GM19351 (cell line): ENCODE measurements around the gene ABCC9.
"Not testable (repeated sequence)": the region's sequence is repeated elsewhere in the genome, so short reads cannot be mapped to it uniquely, and the experiment has no call there.

Experiments
- ATAC-seq: cut with Tn5 transposase; IDR thresholded peaks from one replicate; pipeline ENCODE4 v1.9.1; 2021; ENCODE audit warnings: mild to moderate bottlenecking, moderate library complexity; ENCODE audit not compliant: unreplicated experiment

The ABCC9 gene

DNA sequence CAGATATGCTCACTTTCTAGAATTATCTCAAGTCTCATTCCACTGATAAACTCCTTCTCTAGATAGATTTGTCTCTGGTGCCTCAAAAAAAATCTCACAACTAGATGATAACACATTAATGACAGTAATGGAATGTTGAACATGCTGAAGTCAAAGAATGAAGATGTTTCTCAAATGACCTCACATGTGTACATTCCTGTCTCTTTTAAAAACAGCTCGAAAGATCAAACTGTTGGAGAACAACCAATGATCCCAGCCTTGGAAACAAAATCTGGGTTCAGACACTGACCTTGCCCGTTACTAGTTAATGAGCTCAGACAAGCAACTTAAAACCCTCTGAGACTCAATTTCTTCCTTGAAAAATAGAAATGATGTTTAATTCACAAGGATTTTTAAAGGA, 122.0 kb downstream of the ABCC9 start:
- ATAC-seq: no peak

DNA sequence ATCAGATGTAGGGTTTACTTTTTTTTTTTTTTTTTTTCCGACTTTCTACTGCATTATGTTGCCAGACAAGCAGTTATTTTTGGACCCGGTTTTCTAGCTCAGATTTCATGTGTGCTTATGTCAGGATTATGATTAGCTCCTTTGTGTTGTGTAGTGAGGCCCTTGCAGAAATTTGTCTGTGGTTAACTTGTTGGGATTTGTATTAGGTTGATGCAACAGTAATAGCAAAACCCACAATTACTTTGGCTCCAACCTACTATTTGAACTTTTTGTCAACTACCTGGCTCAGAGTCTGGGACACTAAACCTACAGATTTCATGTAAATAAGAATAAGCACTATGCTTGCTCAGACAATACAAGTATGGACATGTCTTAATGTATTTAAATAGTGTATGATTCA, 122.6 kb downstream of the ABCC9 start:
- no peak for ATAC-seq

DNA sequence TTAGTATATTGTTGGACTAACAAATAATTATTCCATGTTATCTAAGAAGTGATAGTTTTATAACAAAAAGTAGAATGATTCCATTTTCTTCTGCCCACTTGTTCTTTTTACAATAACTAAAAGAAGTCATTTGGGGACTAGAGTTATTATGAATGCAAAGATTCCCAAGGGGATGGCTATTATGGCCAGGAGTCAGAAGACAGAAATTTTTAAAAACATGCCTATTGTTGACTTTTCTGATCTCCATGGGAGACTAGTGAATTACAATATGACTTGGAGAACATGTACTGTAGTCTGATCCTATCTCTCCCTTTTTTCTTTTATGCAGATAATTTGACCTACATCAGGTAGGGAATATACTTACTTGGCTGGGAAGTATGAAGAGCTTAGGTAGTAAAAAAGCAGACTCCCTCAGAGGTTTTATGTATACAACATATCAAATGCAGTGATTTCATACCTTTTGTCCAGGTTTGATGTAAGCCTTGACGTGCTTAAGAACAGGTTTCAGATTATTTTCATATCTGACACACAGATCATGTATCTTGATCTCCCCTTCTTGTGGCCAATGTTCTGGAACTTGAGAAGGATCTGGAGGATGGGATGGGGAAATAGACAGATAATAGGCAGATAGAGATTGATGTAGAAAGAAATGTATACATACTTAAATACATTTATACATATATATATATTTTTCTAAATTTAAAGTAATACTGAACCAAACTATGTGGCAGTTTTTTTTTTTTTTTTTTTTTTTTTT, 125.7 kb downstream of the ABCC9 start:
- ATAC-seq: no peak

DNA sequence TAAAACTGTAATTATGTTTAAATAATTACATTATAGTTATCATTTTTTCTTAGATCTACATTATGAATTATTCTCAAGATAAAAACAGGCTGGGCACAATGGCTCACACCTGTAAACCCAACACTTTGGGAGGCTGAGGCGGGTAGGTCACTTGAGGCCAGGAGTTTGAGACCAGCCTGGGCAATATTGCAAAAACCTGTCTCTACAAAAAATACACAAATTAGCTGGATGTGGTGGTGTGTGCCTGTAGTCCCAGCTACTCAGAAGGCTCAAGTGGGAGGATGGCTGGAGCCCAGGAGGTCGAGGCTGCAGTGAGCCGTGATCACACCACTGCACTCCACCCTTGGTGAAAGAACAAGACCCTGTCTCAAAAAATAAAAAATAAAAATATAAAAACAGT, 126.4 kb downstream of the ABCC9 start:
- no peak for ATAC-seq

DNA sequence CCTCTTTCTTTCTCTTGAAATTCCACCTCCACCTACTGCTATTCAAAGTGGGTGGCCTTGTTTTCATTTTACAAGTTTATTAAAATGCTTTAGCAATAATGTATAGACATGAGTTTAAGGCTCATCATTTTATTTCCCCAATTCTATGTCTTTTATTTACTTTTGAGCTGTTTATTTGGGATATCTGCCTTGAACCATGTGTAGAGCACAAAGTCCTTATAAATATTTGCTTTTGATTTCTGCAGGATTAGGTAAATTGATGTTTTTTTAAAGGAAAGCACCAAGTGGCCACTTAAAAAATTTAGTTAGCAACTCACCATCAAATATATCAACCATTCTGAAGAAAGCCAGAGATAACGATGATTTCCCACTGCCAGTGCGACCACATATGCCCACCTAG, 126.9 kb downstream of the ABCC9 start:
- no peak for ATAC-seq

DNA sequence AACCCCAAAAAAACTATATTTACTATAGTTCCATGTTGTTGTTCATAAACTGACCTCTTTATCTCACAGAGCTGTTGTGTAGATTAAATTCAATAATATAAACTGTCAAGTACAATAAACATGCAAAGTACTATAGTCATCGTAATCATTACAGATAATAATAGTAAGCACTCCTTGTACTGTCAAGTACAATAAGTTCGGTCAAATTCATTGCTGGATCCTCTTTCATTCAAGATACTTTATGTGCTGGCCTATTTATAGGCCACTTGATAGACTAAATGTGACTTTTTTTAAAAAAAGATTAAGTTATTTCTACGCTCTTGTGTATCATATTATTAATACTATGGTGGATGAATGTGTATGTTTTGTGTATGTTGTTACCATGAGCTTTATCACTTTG, 127.5 kb downstream of the ABCC9 start:
- ATAC-seq: no peak

DNA sequence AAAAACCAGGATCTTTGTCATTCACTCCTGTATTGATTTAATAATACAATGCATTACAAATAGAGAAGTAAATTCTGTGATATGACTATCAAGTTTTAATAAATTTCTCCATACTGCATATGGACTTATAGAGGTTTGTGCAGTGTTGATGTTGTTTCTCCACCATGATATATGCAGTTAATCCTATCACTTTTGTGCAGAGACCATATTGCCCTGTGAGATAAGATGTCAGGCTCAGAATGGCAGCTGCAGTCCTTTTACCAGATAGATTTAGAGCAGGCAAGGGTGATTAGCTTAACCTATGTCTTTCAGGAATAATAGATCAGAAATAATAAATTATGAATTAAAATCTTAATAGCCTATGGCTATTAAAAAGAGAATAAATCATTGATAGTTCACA, 128.1 kb downstream of the ABCC9 start:
- no peak for ATAC-seq

DNA sequence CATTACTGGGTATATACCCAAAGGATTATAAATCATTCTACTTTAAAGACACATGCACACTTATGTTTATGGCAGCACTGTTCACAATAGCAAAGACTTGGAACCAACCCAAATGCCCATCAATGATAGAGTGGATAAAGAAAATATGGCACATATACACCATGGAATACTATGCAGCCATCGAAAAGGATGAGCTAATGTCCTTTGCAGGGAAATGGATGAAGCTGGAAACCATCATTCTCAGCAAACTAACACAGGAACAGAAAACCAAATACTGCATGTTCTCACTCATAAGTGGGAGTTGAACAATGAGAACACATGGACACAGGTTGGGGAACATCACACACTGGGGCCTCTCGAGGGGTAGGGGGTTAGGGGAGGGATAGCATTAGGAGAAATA, 128.9 kb downstream of the ABCC9 start:
- ATAC-seq: not testable (repeated sequence)

DNA sequence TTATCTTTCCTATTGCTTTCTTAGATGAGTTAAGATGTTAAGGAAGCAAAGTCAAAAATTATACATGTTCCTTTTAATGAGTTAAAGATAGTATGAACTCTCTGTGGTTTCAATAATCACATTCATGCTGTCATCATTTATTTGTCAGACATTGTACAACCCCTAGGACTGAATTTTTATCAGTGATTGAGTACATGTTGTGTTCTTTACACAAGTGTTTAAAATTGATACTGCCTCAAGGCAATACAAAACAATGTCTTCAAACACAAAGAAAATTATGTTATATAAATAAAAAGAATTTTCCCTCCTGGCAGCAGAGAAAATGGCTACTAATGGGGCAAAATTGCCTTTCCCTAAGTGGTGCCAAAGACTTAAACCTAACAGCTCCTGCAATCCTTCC, 132.1 kb downstream of the ABCC9 start:
- no peak for ATAC-seq

DNA sequence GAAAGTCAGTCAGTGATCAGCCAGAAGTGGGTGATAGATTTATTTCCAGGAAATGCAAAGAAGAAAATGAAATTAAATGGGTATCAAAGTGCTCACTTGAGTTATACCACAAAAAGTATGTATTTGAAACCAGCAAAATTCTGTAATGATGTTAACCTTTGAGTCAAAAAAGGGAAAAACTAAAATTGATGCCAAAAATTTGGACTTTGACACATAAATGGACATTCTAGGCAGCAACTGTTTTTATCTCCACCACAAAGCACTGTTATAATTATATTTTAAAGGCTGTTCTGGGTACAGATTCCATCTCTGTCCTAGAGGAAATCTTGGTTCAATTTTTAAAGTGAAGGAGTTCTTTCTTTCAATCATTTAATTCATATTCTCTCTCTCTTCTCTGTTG, 135.0 kb downstream of the ABCC9 start:
- ATAC-seq: no peak

DNA sequence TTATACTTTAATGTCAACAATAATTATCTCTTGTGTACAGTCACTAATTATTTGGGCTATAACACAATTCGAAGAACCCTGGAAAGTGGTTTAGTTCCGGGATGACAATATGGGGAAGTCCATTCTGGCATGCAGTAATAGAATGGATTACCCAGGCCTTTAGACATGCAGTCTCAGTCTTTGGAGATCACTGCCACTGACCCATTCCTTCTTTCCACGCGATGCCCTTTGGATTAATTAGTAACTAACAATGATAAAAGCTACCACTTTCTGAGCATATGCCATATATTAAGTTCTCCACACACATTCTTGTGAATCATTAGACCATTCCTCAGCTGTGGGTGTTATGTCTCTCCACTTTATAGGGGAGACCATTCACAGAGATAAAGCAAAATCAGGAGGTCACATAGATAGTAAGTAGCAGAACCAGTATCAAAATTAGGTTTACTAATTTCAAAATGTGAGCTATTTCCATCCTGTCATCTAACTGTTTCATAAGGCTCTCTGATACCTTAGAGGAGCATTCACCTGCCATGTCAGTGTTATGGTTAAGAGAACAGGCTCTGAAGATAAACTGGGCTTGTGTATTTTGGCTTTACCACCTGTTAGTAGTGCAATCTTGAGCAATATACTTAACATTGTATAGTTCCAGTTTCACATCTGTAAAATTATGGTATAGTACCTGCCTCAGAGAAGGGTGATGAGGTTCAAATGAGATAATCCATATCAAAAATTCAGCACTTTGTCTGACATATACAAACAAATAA, 139.5 kb downstream of the ABCC9 start:
- ATAC-seq: no peak

DNA sequence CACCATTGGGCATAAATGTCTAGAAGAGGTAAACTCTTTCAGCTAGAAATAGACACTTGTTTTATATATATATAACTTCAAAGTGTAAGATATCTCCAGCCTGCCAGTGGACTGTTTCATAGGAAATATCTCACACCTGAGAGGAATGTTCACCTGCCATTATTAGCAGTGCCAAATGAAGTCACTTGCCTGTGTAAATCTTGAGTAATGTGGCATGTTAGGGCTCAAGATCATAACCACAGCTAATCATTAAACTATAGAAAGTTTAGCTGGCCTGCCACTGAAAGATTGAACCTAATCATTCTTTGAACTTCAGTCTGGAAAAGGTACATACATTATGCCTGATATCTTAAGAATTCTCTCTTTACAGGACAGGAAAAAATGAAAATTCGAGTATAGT, 141.2 kb downstream of the ABCC9 start:
- no peak for ATAC-seq

DNA sequence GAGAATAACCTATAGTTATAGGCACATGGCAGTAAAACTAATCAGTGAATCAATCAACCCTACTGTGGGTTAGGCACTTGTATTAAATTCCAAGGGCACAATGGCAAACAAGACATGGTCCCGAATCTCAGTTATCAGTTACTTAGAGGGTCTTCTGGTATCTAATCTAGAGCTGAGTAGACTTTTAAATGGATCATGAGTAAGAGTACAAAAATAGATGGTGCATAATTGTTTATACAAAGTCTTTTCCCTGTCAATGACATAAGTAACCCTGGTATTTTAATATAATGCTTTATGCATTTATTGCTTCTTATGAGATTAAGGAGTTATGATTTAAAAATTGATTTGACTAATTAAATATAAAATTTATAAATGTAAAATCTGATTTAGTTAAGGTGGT, 143.7 kb downstream of the ABCC9 start:
- ATAC-seq: no peak

DNA sequence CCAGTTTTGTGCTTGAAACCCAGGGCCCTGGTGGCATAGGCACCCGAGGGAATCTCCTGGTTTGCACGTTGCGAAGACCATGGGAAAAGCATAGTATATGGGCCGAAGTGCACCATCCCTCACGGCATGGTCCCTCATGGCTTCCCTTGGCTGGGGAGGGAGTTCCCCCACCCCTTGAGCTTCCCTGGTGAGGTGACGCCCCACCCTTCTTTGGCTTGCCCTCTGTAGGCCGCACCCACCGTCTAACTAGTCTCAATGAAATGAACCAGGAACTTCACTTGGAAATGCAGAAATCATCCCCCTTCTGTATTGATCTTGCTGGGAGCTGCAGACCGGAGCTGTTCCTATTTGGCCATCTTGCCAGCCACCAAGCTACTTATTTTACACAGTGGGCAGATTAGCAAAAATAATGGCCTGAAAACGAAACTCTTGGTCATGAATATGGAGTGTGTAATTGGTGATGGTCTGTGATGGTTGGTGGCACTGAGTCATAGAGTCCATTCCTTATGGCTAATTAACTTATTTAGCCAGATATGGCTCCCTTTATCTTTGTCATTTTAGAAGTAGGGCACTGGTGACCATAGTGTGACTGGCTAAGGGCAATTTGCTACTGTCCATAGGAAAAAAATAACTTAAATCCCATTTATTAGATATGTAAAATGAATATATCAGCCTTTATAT, 145.4 kb downstream of the ABCC9 start:
- ATAC-seq: no peak

DNA sequence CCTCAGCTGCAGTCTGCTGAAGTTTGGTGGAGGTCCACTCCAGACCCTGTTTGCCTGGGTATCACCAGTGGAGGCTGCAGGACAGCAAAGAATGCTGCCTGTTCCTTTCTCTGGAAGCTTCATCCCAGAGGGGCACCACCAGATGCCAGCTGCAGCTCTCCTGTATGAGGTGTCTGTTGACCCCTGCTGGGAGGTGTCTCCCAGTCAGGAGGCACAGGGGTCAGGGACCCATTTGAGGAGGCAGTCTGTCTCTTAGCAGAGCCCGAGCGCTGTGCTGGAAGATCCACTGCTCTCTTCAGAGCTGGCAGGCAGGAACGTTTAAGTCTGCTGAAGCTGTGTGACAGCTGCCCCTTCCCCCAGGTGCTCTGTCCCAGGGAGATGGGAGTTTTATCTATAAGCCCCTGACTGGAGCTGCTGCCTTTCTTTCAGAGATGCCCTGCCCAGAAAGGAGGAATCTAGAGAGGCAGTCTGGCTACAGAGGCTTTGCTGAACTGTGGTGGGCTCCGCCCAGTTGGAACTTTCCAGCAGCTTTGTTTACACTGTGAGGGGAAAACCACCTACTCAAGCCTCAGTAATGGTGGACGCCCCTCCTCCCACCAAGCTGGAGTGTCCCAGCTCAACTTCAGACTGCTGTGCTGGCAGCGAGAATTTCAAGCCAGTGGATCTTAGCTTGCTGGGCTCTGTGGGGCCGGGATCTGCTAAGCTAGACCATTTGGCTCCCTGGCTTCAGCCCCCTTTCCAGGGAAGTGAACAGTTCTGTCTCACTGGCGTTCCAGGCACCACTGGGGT, 146.2 kb downstream of the ABCC9 start:
- not testable (repeated sequence) for ATAC-seq

DNA sequence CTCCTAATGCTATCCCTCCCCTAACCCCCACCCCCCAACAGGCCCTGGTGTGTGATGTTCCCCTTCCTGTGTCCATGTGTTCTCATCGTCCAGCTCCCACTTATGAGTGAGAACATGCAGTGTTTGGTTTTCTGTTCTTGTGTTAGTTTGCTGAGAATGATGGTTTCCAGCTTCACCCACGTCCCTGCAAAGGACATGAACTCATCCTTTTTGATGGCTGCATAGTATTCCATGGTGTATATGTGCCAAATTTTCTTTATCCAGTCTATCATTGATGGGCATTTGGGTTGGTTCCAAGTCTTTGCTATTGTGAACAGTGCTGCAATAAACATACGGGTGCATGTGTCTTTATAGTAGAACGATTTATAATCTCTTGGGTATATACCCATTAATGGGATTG, 151.5 kb downstream of the ABCC9 start:
- ATAC-seq: not testable (repeated sequence)

DNA sequence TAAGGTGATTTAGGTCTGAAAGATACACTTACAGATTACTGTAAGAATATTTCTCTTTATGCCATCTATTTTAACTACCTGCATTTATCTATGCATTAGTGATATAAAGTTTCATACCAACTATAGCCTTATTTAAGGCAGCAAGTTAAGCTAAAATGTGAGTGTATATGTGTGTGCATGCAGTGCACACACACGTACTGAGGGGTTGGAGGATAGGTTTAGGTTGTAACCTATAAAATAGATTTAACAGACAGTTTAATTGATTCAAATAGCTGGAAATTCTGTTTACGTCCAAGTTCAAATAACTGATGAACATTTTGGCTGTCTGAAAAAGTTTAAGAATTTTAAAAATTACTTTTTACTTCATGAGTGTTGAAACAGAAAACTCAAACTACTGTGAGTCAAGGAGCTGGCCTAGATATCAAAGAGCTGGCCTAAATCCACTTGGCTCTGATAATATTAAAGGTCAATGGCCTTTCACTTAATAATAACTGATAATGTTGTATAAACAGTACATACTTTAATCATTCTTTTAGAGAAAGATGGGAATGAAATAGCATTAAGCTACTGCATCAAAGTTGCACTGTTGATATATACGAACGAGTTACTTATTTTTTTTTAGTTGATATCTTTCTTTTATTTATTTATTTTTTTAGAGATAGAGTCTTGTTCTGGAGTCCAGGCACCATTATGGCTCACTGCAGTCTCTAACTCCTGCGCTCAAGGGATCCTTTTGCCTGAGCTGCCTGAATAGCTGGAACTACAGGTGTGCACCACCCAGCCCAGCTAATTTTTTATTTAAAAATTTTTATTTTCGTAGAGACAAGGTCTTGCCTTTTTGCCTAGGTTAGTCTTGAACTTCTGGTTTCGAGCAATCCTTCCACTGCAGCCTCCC, 152.9 kb downstream of the ABCC9 start:
- ATAC-seq: no peak

DNA sequence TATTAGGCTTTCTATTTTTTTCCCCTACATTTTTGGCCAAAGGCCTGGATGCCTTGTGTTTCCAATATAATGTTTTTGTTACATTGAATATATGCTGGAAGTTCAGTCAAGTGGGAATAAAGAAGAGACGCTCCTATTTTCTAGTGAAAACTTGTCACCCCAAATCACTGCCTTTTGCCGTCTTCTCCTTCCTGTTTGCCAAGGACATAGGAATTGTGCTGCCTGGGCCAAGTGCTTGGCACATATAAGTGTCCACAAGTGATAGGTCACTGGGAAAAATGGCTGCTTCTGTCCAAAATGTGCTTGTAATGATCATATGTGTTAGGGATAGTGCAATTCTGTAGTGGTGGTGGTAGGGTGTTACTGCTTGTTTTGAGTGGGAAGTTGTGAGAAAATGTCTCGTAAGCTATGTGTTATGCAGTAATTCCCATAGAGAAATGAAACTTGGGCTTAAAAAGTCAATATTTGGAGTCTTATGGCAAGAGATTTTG, 155.1 kb downstream of the ABCC9 start:
- no peak for ATAC-seq

DNA sequence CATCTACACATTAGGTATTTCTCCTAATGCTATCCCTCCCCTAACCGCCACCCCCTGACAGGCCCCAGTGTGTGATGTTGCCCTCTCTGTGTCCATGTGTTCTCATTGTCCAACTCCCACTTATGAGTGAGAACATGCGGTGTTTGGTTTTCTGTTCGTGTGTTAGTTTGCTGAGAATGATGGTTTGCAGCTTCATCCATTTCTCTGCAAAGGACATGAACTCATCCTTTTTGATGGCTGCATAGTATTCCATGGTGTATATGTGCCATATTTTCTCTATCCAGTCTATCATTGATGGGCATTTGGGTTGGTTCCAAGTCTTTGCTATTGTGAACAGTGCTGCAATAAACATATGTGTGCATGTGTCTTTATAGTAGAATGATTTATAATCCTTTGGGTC, 158.5 kb downstream of the ABCC9 start:
- not testable (repeated sequence) for ATAC-seq

DNA sequence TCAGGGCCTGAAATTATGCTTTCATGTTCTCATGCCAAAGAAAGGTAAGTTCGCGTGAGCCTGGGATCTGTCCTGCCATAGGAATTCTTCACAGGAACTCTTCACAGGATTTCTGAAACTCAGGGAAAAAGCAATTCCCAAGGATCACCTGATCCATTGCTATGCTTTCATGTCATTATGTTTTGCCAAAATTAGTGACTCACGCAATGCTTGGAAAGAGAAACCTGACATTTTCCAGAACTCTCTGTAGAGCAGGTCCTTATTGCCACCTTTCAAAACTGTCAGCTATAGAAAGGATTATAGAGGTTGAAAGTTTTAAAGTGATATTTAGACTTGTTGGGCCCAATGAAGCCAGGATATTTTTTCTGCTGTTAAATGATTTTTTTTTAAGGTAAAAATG, 160.4 kb downstream of the ABCC9 start:
- ATAC-seq: no peak
